GM23338 (cell line): ENCODE data around the gene ITGB6.

Experiments
- CTCF ChIP-seq, 2 experiments: fragments of 200-600 bp in 1 of 2; sonication (generic) in 1 of 2; conservative IDR thresholded peaks; 2 replicates each; pipeline versions ENCODE4 v1.5.1 to v1.6.1; 2016 to 2017; ENCODE audit warnings: antibody characterized with exemption in 2 of 2, low read depth in 2 of 2, mild to moderate bottlenecking in 2 of 2, moderate library complexity in 1 of 2
- EZH2 ChIP-seq: fragments of 200-600 bp; sonication (generic); IDR thresholded peaks from one replicate; pipeline ENCODE4 v1.8.0; 2017; ENCODE audit warnings: antibody characterized with exemption, mild to moderate bottlenecking, low read depth; ENCODE audit not compliant: unreplicated experiment
- EZH2phosphoT487 ChIP-seq: fragments of 200-600 bp; sonication (generic); IDR thresholded peaks from one replicate; pipeline ENCODE4 v1.8.1; 2018; ENCODE audit warnings: antibody characterized with exemption; ENCODE audit not compliant: unreplicated experiment
- POLR2AphosphoS5 ChIP-seq: IDR thresholded peaks from 2 replicates; pipeline ENCODE4 v1.6.1; 2016; ENCODE audit warnings: antibody characterized with exemption, low read depth
- ZNF114 ChIP-seq: fragments of 250-450 bp; sonication (Bioruptor Pico); IDR thresholded peaks from 2 replicates; pipeline ENCODE4 v1.5.0; 2020; ENCODE audit warnings: mild to moderate bottlenecking, moderate library complexity
- ZNF462 ChIP-seq: fragments of 250-450 bp; sonication (Bioruptor Pico); IDR thresholded peaks from 2 replicates; pipeline ENCODE4 v1.5.0; 2020; ENCODE audit warnings: mild to moderate bottlenecking, moderate library complexity

DNA sequence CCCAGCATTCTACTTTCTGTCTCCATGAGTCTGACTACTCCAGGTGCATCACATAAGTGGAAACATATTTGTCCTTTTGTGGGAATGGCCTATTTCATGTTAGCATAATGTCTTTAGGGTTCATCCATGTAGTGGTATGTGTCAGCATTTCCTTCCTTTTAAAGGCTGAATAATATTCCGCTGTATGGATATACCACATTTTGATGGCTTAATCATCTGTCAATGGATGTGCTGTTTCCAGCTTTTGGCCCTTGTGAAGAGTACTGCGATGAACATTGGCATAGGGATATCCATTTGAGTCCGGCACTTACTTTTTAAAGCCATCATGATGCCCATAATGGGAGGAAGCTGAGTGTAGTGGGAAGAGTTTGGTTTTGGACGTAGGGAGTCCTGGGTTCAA lies 6.4 kb upstream of the ITGB6 start:
- no peak for TF ChIP-seq CTCF (conservative IDR thresholded peaks at IDR 0.05; ENCODE audit: low read depth in 2 of 2)
- no peak for TF ChIP-seq EZH2phosphoT487
- TF ChIP-seq ZNF114 (CRISPR knock-in tag) = no peak
- no peak for TF ChIP-seq ZNF462 (CRISPR knock-in tag)
- no peak for TF ChIP-seq POLR2AphosphoS5
- no peak for TF ChIP-seq EZH2
